ENCODE data around the gene BRAP.
"Not testable (repeated sequence)": the region's sequence is repeated elsewhere in the genome, so short reads cannot be mapped to it uniquely, and the experiment has no call there.

The BRAP gene

DNA sequence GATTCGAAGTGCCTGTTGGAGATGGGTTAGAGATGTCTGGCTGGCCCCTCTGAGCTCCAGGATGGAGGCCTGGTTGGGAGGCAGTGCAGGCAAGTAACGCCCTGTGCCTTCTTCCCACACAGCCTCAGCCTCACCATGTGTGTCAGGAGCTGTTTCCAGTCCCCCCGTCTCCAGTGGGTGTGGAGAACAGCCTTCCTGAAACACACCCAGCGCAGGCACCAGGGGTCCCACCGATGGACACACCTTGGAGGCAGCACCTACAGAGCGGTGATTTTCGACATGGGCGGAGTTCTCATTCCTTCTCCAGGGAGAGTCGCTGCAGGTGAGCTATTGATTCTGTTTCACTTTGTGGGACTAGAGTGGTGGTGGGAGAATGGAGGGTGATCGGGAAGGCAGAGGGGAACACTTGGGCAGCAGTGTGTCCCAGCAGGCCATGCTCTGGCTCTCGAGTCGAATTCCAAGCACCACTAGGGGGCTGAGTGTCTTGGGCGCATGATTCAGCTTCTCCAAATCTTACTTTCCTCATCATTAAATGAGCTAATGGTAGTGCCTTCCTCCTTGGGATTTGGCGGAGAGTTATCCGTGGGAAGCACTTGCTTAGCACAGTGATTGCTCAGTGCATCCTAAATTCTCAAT is 6.9 kb upstream of the BRAP start:
- peak; percentile 8 for DNase-seq (ENCODE audit: low read depth)
- H3K4me3 ChIP-seq (ENCODE audit: low read depth, low read length): no peak overlapping the region
- TF ChIP-seq, protein P1, sequence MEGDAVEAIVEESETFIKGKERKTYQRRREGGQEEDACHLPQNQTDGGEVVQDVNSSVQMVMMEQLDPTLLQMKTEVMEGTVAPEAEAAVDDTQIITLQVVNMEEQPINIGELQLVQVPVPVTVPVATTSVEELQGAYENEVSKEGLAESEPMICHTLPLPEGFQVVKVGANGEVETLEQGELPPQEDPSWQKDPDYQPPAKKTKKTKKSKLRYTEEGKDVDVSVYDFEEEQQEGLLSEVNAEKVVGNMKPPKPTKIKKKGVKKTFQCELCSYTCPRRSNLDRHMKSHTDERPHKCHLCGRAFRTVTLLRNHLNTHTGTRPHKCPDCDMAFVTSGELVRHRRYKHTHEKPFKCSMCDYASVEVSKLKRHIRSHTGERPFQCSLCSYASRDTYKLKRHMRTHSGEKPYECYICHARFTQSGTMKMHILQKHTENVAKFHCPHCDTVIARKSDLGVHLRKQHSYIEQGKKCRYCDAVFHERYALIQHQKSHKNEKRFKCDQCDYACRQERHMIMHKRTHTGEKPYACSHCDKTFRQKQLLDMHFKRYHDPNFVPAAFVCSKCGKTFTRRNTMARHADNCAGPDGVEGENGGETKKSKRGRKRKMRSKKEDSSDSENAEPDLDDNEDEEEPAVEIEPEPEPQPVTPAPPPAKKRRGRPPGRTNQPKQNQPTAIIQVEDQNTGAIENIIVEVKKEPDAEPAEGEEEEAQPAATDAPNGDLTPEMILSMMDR (IDR thresholded peaks at IDR 0.05; ENCODE audit: insufficient read depth, low read depth, low read length, missing control alignments): no peak

DNA sequence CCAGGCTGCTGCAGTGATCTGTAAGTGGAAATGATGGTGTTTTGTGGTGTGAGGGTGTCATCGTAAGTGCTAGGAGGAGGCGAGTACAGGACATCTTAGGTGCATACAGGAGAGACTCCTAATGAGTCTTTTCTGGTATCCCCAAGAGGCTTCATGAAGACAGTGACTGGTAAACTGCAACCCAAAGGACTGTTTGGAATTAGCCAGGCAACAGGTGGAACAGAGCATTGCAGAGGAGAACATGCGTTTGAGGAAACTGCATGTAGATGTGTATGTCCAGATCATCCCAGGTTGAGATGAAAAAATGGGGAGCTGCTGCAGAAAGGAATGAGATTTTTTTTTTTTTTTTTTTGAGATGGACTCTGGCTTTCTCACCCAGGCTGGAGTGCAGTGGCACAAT is 5.5 kb upstream of the BRAP start:
- TF ChIP-seq, protein P1 (IDR thresholded peaks at IDR 0.05; ENCODE audit: insufficient read depth, low read depth, low read length, missing control alignments): no peak
- DNase-seq (ENCODE audit: low read depth): no peak
- H3K4me3 ChIP-seq (ENCODE audit: low read depth, low read length): no peak overlapping the region

DNA sequence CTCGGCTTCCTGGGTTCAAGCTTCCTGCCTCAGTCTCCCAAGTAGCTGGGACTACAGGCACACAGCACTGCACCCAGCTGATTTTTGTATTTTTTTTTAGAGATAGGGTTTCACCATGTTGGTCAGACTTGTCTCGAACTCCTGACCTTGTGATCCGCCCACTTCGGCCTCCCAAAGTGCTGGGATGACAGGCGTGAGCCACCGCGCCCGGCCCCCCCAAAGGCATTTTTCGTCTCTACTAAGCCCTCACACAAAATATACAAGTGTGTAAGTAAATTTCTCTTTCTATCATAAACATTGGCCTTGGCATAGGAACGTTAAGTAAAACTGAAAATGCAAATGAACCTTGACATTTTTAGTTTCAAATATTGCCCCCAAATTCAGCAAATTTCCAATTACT is 2.2 kb upstream of the BRAP start:
- H3K4me3 ChIP-seq (ENCODE audit: low read depth, low read length): no peak overlapping the region
- TF ChIP-seq, protein P1 (IDR thresholded peaks at IDR 0.05; ENCODE audit: insufficient read depth, low read depth, low read length, missing control alignments): no peak
- no peak for DNase-seq (ENCODE audit: low read depth)

DNA sequence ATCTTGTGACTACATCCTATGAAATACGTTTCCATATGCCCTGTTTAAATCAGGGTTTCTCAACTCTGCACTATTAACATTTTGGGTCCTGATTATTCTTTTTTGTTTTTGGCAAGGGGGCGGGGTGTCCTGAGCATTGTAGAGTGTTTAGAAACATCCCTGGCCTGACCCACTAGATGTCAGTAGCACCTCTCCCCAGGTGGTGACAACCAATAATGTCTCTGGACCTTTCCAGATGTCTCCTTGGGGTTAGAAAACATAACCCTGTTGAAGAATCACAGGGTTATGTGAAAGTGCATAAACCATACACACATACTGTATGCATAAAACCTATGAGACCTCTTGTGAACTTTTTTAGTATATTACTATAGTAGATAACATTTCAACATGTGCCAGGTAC is 1.5 kb upstream of the BRAP start:
- H3K4me3 ChIP-seq (ENCODE audit: low read depth, low read length): peak overlapping the region; percentile 86; the same call in 1 of the 2 replicates
- TF ChIP-seq, protein P1 (IDR thresholded peaks at IDR 0.05; ENCODE audit: insufficient read depth, low read depth, low read length, missing control alignments): peak; percentile 50
- DNase-seq (ENCODE audit: low read depth): peak; percentile 68

DNA sequence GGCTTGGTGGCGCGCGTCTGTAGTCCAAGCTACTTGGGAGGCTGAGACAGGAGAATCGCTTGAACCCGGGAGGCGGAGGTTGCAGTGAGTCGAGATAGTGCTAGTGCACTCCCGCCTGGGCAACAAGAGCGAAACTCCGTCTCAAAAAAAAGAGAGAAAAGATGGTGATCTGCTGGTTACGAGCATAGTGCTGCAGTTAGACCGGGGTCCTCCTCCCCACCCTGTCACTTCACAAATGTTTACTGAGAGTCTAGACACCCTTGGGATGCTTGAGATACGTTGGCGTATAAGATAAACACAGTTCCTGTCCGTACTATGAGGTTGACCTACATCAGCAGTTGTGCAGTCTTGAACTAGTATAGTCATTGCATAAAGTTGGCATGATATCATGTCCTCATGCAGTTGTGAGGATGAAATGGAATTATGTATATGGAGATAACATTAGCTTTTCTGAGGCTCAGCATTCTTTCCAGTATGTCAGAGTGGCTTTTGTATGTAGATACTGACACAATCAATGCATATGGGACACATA is 884 bp upstream of the BRAP start:
- H3K4me3 ChIP-seq (ENCODE audit: low read depth, low read length): peak overlapping the region; percentile 86
- TF ChIP-seq, protein P1 (IDR thresholded peaks at IDR 0.05; ENCODE audit: insufficient read depth, low read depth, low read length, missing control alignments): no peak
- peak; percentile 8 for DNase-seq (ENCODE audit: low read depth)

DNA sequence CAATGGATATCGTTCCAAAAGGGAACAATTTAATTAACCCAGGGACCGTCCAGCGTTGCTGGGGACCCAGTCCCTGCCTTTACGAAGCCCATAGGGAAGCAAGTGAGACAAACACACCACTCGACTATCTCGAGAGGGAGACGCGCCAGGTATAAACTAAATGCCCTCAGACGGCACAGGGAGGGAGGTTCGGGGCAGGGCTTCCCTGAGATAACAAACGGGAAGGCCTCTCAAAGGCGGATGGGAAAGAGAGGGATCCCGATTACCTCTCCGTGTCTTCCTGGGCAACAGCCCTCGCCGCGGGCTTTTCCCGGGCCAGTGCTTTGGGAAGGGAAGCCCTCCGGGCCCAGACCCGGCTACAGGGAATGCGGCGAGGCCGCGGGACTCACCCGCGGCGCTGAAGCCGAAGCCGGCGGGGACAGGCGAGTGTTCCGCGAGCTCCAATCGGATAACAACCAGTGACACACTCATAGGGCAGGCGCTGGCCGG is 390 bp downstream of the BRAP start:
- peak; percentile 5 for DNase-seq (ENCODE audit: low read depth)
- peak overlapping the region; percentile 86 for H3K4me3 ChIP-seq (ENCODE audit: low read depth, low read length)
- TF ChIP-seq, protein P1 (IDR thresholded peaks at IDR 0.05; ENCODE audit: insufficient read depth, low read depth, low read length, missing control alignments): no peak

DNA sequence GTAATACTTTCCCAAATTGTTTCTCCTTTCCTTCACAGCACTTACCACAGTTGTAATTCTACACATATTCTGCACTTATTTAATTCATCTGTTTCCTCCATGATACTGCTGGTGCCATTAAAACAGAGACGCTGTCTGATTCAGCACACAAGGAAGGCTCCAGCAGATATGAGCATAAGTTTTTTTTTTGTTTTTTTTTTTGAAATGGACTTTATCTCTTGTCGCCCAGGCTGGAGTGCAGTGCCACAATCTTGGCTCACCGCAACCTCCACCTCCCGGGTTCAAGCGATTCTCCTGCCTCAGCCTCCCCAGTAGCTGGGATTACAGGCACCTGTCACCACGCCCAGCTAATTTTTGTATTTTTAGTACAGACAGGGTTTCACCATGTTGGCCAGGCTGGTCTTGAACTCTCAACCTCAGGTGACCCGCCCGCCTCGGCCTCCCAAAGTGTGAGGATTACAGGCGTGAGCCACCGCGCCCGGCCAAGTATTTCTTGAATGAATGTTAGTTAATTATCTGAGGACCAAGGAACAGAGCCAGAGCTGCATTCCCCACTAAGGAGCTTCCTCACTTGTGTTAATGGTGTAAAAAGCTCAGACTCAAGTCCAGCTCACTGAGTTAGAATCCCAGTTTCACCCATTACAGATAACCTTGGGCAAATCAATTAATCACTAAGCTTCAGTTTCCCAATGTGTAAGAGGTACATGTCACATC is 1.1 kb downstream of the BRAP start:
- H3K4me3 ChIP-seq (ENCODE audit: low read depth, low read length): peak overlapping the region; percentile 86
- not testable (repeated sequence) for DNase-seq (ENCODE audit: low read depth)

Data from GM12865 (cell line).